Transverse colon (tissue), 4 donors: ENCODE results near the gene LRRN4. TPM values are rescaled to one million over a fixed set of nuclear protein-coding genes. Genes with fewer than 3 reads are reported as not detected.
A peak's percentile ranks its signal among the peaks of the same experiment; 100 is the strongest.

Experiments
- DNase-seq: peaks from one replicate; pipeline ENCODE4 v3.0.0-alpha.2; 2019
- H3K27ac ChIP-seq, 4 donors: fragments of 200-600 bp; sonication (generic); 2 replicates each; pipeline ENCODE4 v1.5.1; 2016 to 2018; ENCODE audit warnings: inconsistent platforms in 4 of 4
- H3K27me3 ChIP-seq: fragments of 200-600 bp; sonication (generic); 2 replicates; pipeline ENCODE4 v1.5.1; 2017; ENCODE audit warnings: inconsistent platforms
- H3K36me3 ChIP-seq, 4 donors: fragments of 200-600 bp; sonication (generic); 2 replicates each; pipeline ENCODE4 v1.5.1; 2017 to 2019; ENCODE audit warnings: inconsistent platforms in 4 of 4
- H3K4me1 ChIP-seq, 4 donors: fragments of 200-600 bp; sonication (generic); 2 replicates each; pipeline ENCODE4 v1.5.1; 2017 to 2020; ENCODE audit warnings: inconsistent platforms in 4 of 4
- H3K4me3 ChIP-seq, 4 donors: fragments of 200-600 bp; sonication (generic); 1 replicate in 1 of 4; 2 replicates in 3 of 4; pipeline versions ENCODE4 v1.5.1 to v1.6.1; 2017 to 2019; ENCODE audit warnings: inconsistent platforms in 4 of 4
- H3K9me3 ChIP-seq, 2 donors: fragments of 200-600 bp; sonication (generic); 2 replicates each; pipeline ENCODE4 v1.5.1; 2017 to 2019; ENCODE audit warnings: inconsistent platforms in 2 of 2
- EP300 ChIP-seq: sonication (generic); formaldehyde crosslinking; IDR thresholded peaks from one replicate; pipeline ENCODE4 v1.6.1; 2017; ENCODE audit warnings: antibody characterized with exemption, low read depth
- POLR2A ChIP-seq: fragments of 450-650 bp; IDR thresholded peaks from one replicate; pipeline ENCODE4 v1.6.1; 2016; ENCODE audit warnings: antibody characterized with exemption, mild to moderate bottlenecking, moderate library complexity
- POLR2AphosphoS5 ChIP-seq, 3 donors: sonication (generic); formaldehyde crosslinking; IDR thresholded peaks; one replicate each; pipeline ENCODE4 v1.6.1; 2016; ENCODE audit warnings: antibody characterized with exemption in 3 of 3
- WGBS, 2 donors: methylation state at CpG; one replicate each; pipeline ENCODE4 v1.1.5; 2018; ENCODE audit warnings: low coverage in 1 of 2; 5-methylcytosine and 5-hydroxymethylcytosine counted together
- in situ Hi-C, 4 donors: fragments of 200-750 bp; cut with MboI; loops; one replicate each; pipeline versions ENCODE4 v1.15.0 to v1.15.1; 2017; ENCODE audit warnings: low sequenced_read_pairs in 3 of 4, low pct_ligation_motif_present in 1 of 4, low pct_unique_long_range_greater_than_20kb in 1 of 4
- intact Hi-C: fragments of 100-400 bp; cut with DNase I; formaldehyde crosslinking; loops from one replicate; pipeline ENCODE4 v1.15.1; 2023; ENCODE audit warnings: low total_unique reads
- total RNA-seq, 4 donors: library from RNA; depleted of rRNA; stranded (reverse); fragments of >200 nt; gene quantifications; one replicate each; pipeline ENCODE4 v1.1.0, GENCODE V29; 2016
- TF ChIP-seq, protein P1 (sequence below), 5 experiments: fragments of 200-600 bp in 3 of 5; fragments of 450-650 bp in 2 of 5; sonication (generic) in 3 of 5; IDR thresholded peaks; 1 replicate in 2 of 5; 2 replicates in 3 of 5; pipeline ENCODE4 v1.5.1; 2016 to 2017; ENCODE audit warnings: antibody characterized with exemption in 5 of 5, inconsistent platforms in 3 of 5, mild to moderate bottlenecking in 2 of 5, moderate library complexity in 1 of 5

LRRN4 gene
- total RNA-seq, 4 donors from 2014 or later, result 0.48 TPM; not detected in 3

DNA sequence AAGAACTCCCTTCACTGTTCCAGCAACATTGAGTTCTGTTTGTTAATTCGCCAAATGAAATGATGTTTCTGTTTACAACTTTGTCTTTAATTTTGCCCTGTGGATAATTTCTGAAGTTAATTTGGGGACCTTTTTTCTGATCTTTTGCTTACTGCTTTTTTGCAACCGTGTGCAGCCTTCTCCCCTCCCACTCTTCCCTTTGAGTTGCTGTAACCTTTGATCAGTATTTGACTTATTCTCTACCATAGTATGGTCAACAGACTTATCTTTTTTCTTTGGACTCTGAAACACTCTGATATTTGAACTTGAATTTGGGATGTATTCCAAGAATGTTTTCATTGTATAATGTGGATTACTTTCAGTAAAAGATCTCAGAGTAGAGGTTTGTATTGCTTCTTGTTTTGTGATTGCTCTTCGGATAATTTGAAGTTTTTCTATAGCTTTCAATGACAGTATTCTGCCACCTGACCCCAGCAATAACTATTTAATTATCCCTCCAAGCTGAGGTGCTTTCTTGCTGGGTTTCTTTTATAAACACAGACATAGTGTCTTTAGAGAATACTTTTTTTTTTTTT lies 46.2 kb downstream of the LRRN4 start:
- Histone ChIP-seq H3K36me3 (peaks cover 0 to 23% (median 9%) of the 10 kb centered on the region in 4 donors), H3K4me3 (peak overlapping the region in 3 of 4 donors; percentile 93 to 99 (median 96)), H3K27me3 (no peaks in the 10 kb centered on the region), H3K27ac (peak overlapping the region; percentile 90 to 95 (median 93)), H3K9me3 (no peaks in the 10 kb centered on the region), H3K4me1 (peaks cover 10 to 32% (median 22%) of the 10 kb centered on the region in 4 donors)
- 21 to 30% methylated on average over 2 to 3 of the region's 3 CpGs for WGBS, 2 donors
- in situ Hi-C loops, result no loop called here
- intact Hi-C loops, result no loop called here
- DNase-seq, result no peak
- no peak for TF ChIP-seq POLR2A

DNA sequence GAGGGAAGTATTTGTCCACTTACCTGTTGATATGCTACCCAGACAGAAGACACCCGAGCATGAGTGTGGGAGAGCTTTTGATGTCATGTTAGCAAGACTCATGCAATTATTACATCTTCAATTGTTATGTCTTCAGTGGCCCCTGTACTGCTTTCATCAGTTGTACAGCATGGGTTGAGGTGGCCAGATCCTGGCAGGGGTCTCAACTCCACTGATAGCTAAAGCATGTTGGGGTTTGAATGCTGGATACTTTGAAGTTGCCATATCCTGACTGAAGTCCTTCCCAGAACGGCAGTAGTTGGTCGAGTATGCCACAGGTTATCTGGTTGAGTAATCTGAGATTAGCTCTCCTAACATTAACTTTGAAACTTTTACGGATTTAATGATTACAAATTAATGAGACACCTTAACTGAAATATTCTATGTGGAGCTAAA lies 46.7 kb downstream of the LRRN4 start:
- H3K27ac ChIP-seq, result peak overlapping the region; percentile 90 to 95 (median 93)
- H3K9me3 ChIP-seq, result no peaks in the 10 kb centered on the region
- TF ChIP-seq POLR2A, result no peak
- TF ChIP-seq, protein P1, sequence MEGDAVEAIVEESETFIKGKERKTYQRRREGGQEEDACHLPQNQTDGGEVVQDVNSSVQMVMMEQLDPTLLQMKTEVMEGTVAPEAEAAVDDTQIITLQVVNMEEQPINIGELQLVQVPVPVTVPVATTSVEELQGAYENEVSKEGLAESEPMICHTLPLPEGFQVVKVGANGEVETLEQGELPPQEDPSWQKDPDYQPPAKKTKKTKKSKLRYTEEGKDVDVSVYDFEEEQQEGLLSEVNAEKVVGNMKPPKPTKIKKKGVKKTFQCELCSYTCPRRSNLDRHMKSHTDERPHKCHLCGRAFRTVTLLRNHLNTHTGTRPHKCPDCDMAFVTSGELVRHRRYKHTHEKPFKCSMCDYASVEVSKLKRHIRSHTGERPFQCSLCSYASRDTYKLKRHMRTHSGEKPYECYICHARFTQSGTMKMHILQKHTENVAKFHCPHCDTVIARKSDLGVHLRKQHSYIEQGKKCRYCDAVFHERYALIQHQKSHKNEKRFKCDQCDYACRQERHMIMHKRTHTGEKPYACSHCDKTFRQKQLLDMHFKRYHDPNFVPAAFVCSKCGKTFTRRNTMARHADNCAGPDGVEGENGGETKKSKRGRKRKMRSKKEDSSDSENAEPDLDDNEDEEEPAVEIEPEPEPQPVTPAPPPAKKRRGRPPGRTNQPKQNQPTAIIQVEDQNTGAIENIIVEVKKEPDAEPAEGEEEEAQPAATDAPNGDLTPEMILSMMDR (IDR thresholded peaks at IDR 0.05), result no peak
- no peak for TF ChIP-seq POLR2AphosphoS5 (IDR thresholded peaks at IDR 0.05)
- no peak for TF ChIP-seq EP300
- peaks cover 10 to 32% (median 22%) of the 10 kb centered on the region in 4 donors for H3K4me1 ChIP-seq
- H3K4me3 ChIP-seq, result peak overlapping the region in 3 of 4 donors; percentile 93 to 99 (median 96)
- no peaks in the 10 kb centered on the region for H3K27me3 ChIP-seq
- 0 to 8% methylated on average over 1 to 4 of the region's 4 CpGs for WGBS, 2 donors
- H3K36me3 ChIP-seq, result peaks cover 0 to 20% (median 9%) of the 10 kb centered on the region in 4 donors
- intact Hi-C loops, result no loop called here
- in situ Hi-C loops, result no loop called here
- DNase-seq, result no peak

DNA sequence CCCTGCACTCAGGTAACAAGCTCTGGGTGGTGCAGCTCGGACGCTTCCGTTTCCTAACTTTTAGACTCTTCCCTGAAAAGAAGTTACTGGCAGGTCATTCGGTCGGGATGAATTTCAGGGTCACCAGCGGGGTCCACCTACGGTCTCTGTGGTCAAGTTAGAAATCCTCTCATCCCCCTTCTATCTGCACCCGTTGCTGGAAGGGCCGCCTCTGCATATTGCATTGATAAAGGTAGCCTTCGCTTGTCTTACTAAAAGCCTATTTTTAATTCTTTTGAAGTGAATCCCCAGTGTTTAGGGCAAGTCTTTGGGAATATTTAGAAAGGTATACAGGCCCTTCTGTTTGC lies 47.3 kb downstream of the LRRN4 start:
- H3K27me3 ChIP-seq, result no peaks in the 10 kb centered on the region
- peak overlapping the region; percentile 90 to 95 (median 93) for H3K27ac ChIP-seq
- peaks cover 10 to 32% (median 22%) of the 10 kb centered on the region in 4 donors for H3K4me1 ChIP-seq
- peaks cover 0 to 17% (median 6%) of the 10 kb centered on the region in 4 donors for H3K36me3 ChIP-seq
- WGBS, 2 donors, result 0% methylated on average over 3 to 10 of the region's 10 CpGs
- intact Hi-C loops (no loop called here), in situ Hi-C loops (no loop called here)
- TF ChIP-seq EP300 (no peak), POLR2AphosphoS5 (IDR thresholded peaks at IDR 0.05) (no peak)
- TF ChIP-seq, protein P1 (IDR thresholded peaks at IDR 0.05), result no peak
- no peaks in the 10 kb centered on the region for H3K9me3 ChIP-seq
- no peak for DNase-seq
- peak overlapping the region; percentile 71 to 99 (median 94) for H3K4me3 ChIP-seq

DNA sequence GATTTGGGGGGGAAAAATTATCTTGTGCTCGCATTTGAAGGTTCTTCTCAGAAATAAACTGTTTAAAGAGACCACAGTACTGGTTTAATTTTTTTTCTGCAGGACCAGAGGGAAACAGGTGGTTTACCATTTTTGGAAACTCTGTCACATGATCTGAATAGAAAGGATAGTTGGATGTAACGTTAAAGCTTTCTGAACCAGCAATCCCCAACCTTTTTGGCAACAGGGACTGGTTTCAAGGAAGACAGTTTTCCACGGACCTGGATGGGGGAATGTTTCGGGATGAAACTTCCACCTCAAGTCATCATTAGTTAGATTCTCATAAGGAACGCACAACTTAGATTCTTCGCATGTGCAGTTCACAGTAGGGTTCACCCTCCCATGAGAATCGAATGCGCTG lies 53.0 kb downstream of the LRRN4 start:
- no peak for TF ChIP-seq POLR2A
- TF ChIP-seq POLR2AphosphoS5 (IDR thresholded peaks at IDR 0.05), result no peak
- TF ChIP-seq, protein P1 (IDR thresholded peaks at IDR 0.05), result no peak
- TF ChIP-seq EP300, result no peak
- Histone ChIP-seq H3K27me3 (no peaks in the 10 kb centered on the region), H3K36me3 (no peaks in the 10 kb centered on the region), H3K27ac (no peak overlapping the region), H3K9me3 (no peaks in the 10 kb centered on the region), H3K4me3 (no peak overlapping the region), H3K4me1 (peaks cover 3 to 7% (median 5%) of the 10 kb centered on the region in 4 donors)
- intact Hi-C loops, result no loop called here
- in situ Hi-C loops, result no loop called here
- DNase-seq, result no peak
- WGBS, 2 donors, result 59 to 87% methylated on average over 2 to 8 of the region's 8 CpGs
